ENCODE data around the gene AIDA.
A peak's percentile ranks its signal among the peaks of the same experiment; 100 is the strongest.

AIDA gene

DNA sequence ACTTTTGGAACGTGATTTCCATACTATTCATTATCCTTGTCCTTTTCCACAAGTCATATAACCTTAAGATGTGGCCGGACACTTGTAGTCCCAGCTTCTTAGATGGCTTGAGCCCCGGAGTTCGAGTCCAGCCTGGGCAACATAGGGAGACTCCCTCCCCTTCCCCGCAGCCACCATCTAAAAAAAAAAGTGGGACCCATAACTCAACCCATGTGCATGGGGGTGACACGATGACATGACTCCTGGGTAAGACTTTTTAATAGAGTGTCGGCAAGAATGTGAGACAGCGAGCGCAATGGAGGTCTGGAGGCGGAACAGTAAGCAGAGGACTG, 68.7 kb downstream of the AIDA start:
- no peak for DNase-seq

DNA sequence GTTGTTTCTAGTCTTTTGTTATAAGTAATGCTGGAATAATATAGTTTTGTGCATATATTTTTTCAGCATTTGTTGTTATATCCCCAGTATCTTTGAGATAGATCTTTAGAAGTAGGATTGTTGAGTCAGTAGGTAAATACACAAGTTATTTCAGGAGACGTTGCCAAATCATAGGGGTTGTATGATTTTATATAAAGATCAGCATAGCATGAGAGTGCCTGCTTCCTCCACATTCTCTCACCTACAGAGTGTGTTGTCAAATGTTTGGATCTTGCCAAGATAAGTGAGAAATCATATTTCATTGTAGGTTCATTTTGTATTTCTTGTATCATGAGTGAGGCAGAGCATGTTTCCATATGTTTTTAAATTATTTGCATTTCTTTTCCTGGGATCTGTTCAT, 69.8 kb downstream of the AIDA start:
- DNase-seq, result no peak

DNA sequence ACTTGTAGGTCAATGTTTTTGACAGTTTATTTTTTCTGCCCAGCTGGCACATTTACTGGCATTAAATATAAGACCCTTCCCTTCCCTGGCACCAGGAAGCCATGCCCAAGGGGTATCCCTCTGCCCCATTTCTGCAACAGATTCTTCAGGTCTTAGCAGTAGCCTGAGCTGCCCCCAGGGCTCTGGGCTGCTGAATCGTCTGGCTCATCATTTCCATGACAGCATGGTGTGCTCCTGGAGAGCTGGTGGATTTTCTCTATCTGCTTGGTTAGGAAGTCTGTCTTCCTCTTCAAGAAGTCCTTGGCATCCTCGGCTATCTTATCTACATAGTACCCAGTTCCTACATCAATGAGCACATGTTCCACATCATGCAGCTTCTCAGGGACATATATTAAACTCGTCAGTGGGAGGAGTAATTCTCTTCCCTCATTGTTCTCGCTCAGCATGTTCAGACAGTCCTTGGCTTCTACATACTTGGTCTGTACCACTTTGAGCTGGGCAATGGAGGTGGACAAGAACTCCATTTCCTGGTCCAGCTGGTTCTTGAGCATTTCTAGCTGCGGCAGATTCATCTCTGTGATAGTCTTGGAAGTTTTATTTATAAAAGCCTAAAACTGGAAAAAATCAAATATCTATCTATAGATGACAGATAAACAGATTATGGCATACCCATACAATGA, 70.9 kb downstream of the AIDA start:
- DNase-seq, result no peak

DNA sequence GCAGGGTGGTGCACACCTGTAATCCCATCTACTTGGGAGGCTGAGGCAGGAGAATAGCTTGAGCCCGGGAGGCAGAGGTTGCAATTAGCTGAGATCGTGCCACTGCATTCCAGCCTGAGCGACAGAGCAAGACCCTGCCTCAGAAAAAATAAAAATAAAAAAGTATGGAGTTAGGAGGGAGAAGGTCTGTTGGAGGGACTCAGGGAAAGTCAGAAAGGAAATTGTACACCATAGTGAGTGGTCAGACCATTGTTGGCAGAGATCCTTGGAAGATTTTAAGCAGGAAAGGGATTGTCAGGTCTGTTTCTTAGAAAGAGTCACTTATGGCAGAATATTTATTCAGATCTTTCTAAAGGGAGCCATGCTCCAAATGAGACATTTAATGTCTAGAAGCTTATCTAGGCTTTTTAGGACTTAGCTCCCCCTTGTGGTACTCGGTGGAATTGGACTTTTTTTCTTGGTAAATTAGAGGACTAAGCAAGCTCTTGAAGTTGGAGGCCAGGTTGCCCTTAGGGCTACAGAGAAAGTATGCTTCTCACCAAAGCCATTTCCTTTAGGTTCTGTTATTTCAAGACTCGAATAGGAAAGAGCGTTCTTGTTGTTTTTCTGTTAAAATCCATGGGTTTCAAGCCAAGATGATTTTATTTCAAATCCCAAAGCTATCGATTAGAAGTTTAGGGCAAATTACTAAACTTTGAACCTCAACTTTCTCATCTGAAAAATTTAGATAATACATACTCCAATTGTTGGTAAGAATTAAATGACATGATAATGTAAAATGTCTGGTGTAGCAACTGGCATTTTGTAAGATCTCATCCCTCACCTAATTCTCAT, 77.9 kb downstream of the AIDA start:
- peak; percentile 65 to 78 for DNase-seq

DNA sequence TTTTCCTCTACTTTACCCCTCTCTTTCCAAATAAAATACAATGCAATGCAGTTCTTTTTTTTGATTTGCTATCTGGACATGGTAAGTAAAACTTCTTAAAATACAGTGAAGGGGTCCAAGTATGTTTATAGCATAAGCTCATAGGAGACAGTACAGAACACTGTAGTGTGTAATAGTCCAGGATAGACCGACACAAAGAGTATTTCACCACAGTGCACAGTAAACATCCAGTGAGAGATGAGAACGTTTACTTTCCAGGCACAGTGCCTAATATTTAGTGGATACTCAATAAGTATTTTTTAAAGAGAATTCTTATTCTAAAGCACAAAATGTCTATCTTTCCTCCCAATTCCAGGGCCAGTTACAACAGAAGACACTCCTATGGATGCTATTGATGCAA, 79.5 kb downstream of the AIDA start:
- DNase-seq, result no peak

DNA sequence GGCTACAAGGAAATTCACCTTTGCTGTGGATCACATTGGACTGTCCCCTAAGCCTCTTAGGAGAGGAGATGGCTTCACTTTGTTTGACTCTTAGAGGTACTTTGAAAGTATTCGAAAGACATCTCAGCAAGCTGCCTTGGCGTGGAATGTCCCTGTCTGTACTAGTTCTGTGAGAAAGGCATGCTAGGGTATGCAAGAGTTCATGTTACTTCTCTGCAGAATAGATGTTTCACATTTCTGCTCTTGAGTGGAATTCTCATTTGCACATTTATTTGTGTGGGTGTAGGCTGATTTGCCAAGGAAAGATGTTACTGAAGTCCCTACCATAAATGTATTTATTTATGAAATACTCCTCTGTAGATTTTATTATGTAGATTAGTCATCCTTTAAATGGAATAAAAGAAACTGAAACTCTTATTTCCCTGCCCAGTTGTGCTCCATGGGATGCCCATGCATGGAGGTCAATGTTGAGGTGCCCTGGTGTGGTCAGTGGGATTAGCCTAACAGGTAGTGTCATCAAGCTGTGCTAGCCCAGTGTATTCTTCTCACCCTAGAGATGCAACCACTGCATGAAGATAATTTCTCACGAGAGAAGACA, 80.6 kb downstream of the AIDA start:
- DNase-seq, result no peak

DNA sequence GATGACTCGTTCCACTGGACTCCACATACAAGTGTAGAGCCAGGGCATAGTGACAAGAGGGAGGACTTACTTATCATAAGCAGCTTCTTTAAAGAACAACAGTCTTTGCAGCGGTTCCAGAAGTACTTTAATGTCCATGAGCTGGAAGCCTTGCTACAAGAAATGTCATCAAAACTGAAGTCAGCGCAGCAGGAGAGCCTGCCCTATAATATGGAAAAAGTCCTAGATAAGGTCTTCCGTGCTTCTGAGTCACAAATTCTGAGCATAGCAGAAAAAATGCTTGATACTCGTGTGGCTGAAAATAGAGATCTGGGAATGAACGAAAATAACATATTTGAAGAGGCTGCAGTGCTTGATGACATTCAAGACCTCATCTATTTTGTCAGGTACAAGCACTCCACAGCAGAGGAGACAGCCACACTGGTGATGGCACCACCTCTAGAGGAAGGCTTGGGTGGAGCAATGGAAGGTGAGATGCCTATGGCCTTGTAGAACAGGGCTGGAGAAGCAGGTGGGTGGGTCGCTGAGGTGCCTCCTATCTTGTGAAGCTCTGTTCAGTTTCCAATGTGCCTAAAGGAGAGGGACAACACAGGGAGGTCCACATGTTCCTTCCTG, 82.3 kb downstream of the AIDA start:
- no peak for DNase-seq

DNA sequence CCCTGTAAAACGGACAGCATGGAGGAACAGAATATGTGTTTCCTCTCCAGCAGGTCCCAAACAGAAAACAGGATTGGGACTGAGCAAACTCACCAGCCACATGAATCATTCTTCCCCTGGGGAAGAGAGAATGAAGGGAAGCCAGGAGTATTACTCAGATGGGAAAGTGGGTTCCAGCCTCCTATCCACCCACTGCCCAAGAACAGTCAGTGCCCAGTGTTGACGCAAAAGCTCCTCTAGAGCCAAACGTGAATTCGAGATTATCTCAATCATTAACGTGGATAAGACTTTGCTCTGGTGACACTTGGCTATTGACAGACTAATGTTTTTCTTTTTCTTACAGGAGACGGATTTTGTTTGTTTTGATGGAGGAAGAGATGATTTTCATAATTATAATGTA, 85.1 kb downstream of the AIDA start:
- DNase-seq, result no peak

DNA sequence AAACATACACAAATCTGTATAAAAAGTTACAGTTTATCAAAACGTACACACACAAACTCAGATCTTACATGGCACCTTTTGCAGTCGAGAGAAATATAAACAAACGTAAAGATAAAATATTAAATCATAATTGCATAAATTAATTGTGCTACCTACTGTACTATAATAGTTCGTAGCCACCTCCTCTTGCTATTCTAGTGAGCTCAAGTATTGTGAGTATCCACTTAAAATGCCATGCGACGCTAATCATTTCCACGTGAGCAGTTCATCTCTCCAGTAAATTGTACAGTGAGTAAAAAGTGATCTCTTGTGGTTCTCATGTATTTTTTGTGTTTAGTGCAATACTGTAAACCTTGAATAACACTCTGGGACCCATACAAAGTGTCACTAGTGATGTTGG, 88.1 kb downstream of the AIDA start:
- no peak for DNase-seq

DNA sequence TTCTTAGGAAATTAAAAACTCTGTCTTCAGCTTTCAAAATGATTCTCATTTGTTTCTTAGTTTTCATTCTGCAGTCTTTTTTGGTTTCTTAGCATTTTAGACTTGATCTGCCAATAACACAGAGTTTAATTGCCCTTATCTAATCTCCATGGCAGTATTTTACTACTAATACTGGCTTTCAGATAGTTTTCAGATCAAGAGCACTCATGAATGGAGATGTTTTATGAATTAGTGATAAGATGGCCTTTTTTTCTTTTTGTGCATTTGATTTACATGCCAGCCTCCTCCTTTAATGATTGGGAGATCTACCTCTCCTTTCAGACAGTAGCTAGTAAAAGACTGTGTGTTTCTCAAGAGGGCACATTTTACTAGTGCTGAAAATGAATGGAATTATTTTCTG, 88.8 kb downstream of the AIDA start:
- DNase-seq, result no peak

DNA sequence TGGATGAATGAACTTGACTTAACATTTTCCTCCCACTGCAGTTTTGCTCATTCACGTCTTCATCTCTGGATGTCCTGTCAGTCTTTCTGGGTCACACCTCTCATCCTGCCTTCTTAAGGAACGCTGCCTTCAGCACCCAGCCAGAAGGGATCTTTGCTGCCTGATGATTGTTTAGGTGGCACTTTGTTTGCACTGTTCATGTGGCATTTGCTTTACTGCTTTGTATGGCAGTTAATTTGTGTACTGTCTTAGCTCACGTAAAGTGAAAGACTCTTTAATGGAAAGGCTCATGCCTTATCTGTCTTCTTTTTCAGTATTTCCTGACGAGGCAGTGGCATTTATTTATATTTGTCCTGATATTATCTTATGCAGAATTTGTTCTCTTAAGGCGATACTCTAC, 89.5 kb downstream of the AIDA start:
- no peak for DNase-seq

DNA sequence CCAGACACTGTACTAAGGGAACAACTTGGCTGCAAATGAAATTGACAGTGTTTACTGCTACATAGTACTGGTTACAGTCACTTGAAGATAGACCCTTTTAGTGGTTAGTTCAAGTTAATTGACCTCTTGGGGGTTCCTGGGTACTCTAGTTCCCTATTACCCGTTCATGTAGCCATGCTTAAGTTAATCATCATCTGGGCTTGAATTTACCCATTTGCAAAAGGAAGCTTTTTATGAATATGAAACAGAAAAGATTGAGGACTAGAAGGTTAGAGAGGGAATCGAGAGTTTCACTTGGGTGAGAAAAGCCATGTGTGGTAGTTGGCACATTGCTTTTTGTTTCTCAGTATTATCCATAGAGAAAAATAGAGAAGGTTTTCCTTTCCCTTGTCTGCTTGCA, 91.7 kb downstream of the AIDA start:
- DNase-seq, result no peak

DNA sequence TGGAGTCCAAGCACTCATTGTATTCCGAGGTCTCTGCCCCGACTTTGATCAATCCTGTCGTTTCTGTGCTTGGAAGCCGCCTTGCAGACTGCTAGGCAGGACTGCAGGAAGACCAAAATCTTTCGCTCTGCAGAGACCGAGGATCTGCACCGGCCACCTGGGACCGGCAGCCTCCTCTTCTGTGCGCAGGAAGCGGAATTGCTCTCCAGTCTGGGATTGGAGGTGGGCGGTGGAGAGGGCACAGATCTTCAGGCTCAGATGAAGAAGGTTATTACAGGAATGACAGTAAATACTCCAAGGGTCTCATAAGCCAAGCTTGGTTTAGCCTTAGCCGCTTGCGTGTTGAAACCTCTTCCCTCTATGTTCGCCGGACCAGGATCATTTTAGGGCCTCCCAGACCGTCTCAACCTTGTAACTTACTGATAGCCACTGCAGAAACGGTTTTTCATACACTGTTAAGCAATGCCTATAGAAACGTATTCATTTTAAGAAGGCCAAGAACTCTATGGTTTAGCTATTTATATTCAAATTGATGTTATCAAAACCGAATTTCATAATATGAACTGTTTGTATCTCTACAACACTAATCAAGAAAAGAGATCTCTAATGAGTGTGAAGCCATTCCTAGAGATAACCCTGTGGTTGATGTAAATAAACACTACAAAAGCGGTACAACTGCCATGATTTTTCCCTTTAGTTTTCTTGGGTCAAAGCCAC, 93.3 kb downstream of the AIDA start:
- DNase-seq, result no peak
